Spleen (tissue), 11 donors: ENCODE data around the gene TLNRD1. TPM values are rescaled to one million over a fixed set of nuclear protein-coding genes. Genes with fewer than 3 reads are reported as not detected.

ENCODE experiments used
- DNase-seq: peaks from one replicate; pipeline ENCODE4 v3.0.0-alpha.2; 2020
- H3K27ac ChIP-seq, 8 donors: fragments of 200-600 bp; sonication (generic) in 7 of 8; 1 replicate in 4 of 8; 2 replicates in 4 of 8; pipeline versions ENCODE4 v1.5.0 to v1.8.0; 2016 to 2021; ENCODE audit warnings: inconsistent platforms in 4 of 8, mild to moderate bottlenecking in 4 of 8, moderate library complexity in 1 of 8
- H3K27me3 ChIP-seq, 7 donors: fragments of 200-600 bp; sonication (generic) in 6 of 7; replicated peaks in 1 of 7; 1 replicate in 4 of 7; 2 replicates in 3 of 7; pipeline versions ENCODE4 v1.5.0 to v1.8.0; 2016 to 2021; ENCODE audit warnings: inconsistent platforms in 3 of 7, mild to moderate bottlenecking in 1 of 7
- H3K36me3 ChIP-seq, 6 donors: fragments of 200-600 bp; sonication (generic) in 5 of 6; 1 replicate in 4 of 6; 2 replicates in 2 of 6; pipeline versions ENCODE4 v1.5.0 to v1.8.0; 2016 to 2021; ENCODE audit warnings: inconsistent platforms in 2 of 6
- H3K4me1 ChIP-seq, 6 donors: fragments of 200-600 bp; sonication (generic) in 5 of 6; 1 replicate in 3 of 6; 2 replicates in 3 of 6; pipeline versions ENCODE4 v1.5.0 to v1.8.0; 2016 to 2021; ENCODE audit warnings: inconsistent platforms in 3 of 6
- H3K4me3 ChIP-seq, 8 donors: fragments of 200-600 bp; sonication (generic) in 7 of 8; 1 replicate in 4 of 8; 2 replicates in 4 of 8; pipeline versions ENCODE4 v1.5.0 to v1.8.0; 2016 to 2021; ENCODE audit warnings: inconsistent platforms in 4 of 8, mild to moderate bottlenecking in 4 of 8, moderate library complexity in 2 of 8
- H3K9me3 ChIP-seq, 8 donors: fragments of 200-600 bp; sonication (generic) in 7 of 8; 1 replicate in 4 of 8; 2 replicates in 4 of 8; pipeline versions ENCODE4 v1.5.0 to v1.8.0; 2016 to 2021; ENCODE audit warnings: inconsistent platforms in 4 of 8
- CTCF ChIP-seq, 11 experiments: fragments of 200-600 bp in 7 of 11; fragments of 450-650 bp in 4 of 11; sonication (generic) in 4 of 11; IDR thresholded peaks in 8 of 11; conservative IDR thresholded peaks in 3 of 11; 1 replicate in 7 of 11; 2 replicates in 4 of 11; pipeline versions ENCODE4 v1.4.0 to v1.8.0; 2016 to 2021; ENCODE audit warnings: antibody characterized with exemption in 11 of 11, inconsistent platforms in 4 of 11, mild to moderate bottlenecking in 1 of 11
- POLR2A ChIP-seq, 3 donors: fragments of 450-650 bp; IDR thresholded peaks; one replicate each; pipeline ENCODE4 v1.5.1; 2017; ENCODE audit warnings: antibody characterized with exemption in 3 of 3, mild to moderate bottlenecking in 1 of 3
- POLR2AphosphoS5 ChIP-seq, 3 donors: sonication (generic); formaldehyde crosslinking; IDR thresholded peaks; one replicate each; pipeline ENCODE4 v1.5.1; 2017; ENCODE audit warnings: antibody characterized with exemption in 3 of 3
- WGBS, 5 donors: extraction: QIAGEN DNeasy Blood & Tissue Kit in 3 of 5; methylation state at CpG; one replicate each; pipeline versions ENCODE4 v1.1.5 to v1.1.7; 2013 to 2018; 5-methylcytosine and 5-hydroxymethylcytosine counted together
- intact Hi-C: fragments of 100-400 bp; cut with DNase I; formaldehyde crosslinking; loops from one replicate; pipeline ENCODE4 v1.15.0; 2023; ENCODE audit warnings: low total_unique reads
- polyA plus RNA-seq, 3 donors: library from polyadenylated mRNA; stranded (reverse); fragments of 200-250 nt; gene quantifications; one replicate each; pipeline ENCODE4 v1.2.1, GENCODE V29; 2013
- total RNA-seq, 7 donors: library from RNA; depleted of rRNA in 3 of 7; stranded (reverse); fragments of >200 nt in 3 of 7; fragmentation: NEBNext Ultra II Directional in 4 of 7; extraction: Animal tissue kit (Norgen Biotek cat#: 25700) in 4 of 7; gene quantifications; one replicate each; pipeline versions ENCODE4 v1.1.0 to v1.2.1, GENCODE V29; 2016 to 2021
- donor health status: healthy with polysubstance abuse.
- donor health status: DM: no; HTN: no; CAD: no; lungs with moderate emphysema.
- donor health status: DM: no; HTN: no; CAD: no.
- donor health status: Bipolar disorder and iron deficiency.
- donor health status: healthy.
- donor health status: DM: no; HTN: no; CAD: no.
- donor health status: DM: yes; HTN: yes; CAD: no.

Gene TLNRD1
- total and polyA plus RNA-seq, 10 donors = 6.2 to 53.3 (median 30.7) TPM

- Histone ChIP-seq H3K4me1 (peaks cover 0 to 23% (median 12%) of the 10 kb centered on the region in 6 donors), H3K9me3 (no peaks in the 10 kb centered on the region), H3K27me3 (no peaks in the 10 kb centered on the region), H3K4me3 (no peak overlapping the region), H3K27ac (no peak overlapping the region), H3K36me3 (peaks cover 0 to 73% (median 14%) of the 10 kb centered on the region in 6 donors)
- TF ChIP-seq POLR2AphosphoS5 (IDR thresholded peaks at IDR 0.05) (no peak), CTCF (IDR thresholded peaks at IDR 0.05 in 8 of 11, conservative IDR thresholded peaks at IDR 0.05 in 3 of 11) (no peak), POLR2A (IDR thresholded peaks at IDR 0.05) (no peak)
- 83 to 87% (median 86%) methylated on average over 2 of the region's 2 CpGs for WGBS, 5 donors
- intact Hi-C loops = no loop called here
- no peak for DNase-seq
Observed at GRCh38 chr15:80971143-80971542, 29.6 kb upstream of the TLNRD1 start.

GRCh38 chr15:80972276-80972675 is 28.4 kb upstream of the TLNRD1 start:
- H3K27me3 ChIP-seq = no peaks in the 10 kb centered on the region
- TF ChIP-seq POLR2A (IDR thresholded peaks at IDR 0.05) (no peak), POLR2AphosphoS5 (IDR thresholded peaks at IDR 0.05) (no peak), CTCF (IDR thresholded peaks at IDR 0.05 in 8 of 11, conservative IDR thresholded peaks at IDR 0.05 in 3 of 11) (no peak)
- H3K36me3 ChIP-seq = peaks cover 0 to 73% (median 14%) of the 10 kb centered on the region in 6 donors
- intact Hi-C loops = no loop called here
- H3K4me1 ChIP-seq = peaks cover 0 to 30% (median 14%) of the 10 kb centered on the region in 6 donors
- H3K27ac ChIP-seq = no peak overlapping the region
- no peaks in the 10 kb centered on the region for H3K9me3 ChIP-seq
- WGBS, 5 donors = 92 to 100% (median 97%) methylated on average over 3 of the region's 3 CpGs
- no peak for DNase-seq
- no peak overlapping the region for H3K4me3 ChIP-seq

GRCh38 chr15:80974914-80975313 is 25.8 kb upstream of the TLNRD1 start:
- no peak for DNase-seq
- TF ChIP-seq POLR2AphosphoS5 (IDR thresholded peaks at IDR 0.05) (no peak), POLR2A (IDR thresholded peaks at IDR 0.05) (no peak), CTCF (IDR thresholded peaks at IDR 0.05 in 8 of 11, conservative IDR thresholded peaks at IDR 0.05 in 3 of 11) (no peak)
- WGBS, 5 donors = 94 to 97% (median 94%) methylated on average over 4 of the region's 4 CpGs
- Histone ChIP-seq H3K4me1 (peaks cover 0 to 35% (median 19%) of the 10 kb centered on the region in 6 donors), H3K4me3 (no peak overlapping the region), H3K36me3 (peaks cover 3 to 73% (median 20%) of the 10 kb centered on the region in 6 donors), H3K27me3 (no peaks in the 10 kb centered on the region), H3K9me3 (no peaks in the 10 kb centered on the region), H3K27ac (no peak overlapping the region)
- intact Hi-C loops = no loop called here

- TF ChIP-seq CTCF (IDR thresholded peaks at IDR 0.05 in 8 of 11, conservative IDR thresholded peaks at IDR 0.05 in 3 of 11) = no peak
- TF ChIP-seq POLR2AphosphoS5 (IDR thresholded peaks at IDR 0.05) = no peak
- TF ChIP-seq POLR2A (IDR thresholded peaks at IDR 0.05) = no peak
- DNase-seq = no peak
- intact Hi-C loops = no loop called here
- Histone ChIP-seq H3K4me3 (no peak overlapping the region), H3K36me3 (peaks cover 4 to 91% (median 36%) of the 10 kb centered on the region in 6 donors), H3K4me1 (peaks cover 0 to 35% (median 18%) of the 10 kb centered on the region in 6 donors), H3K9me3 (no peaks in the 10 kb centered on the region), H3K27me3 (no peaks in the 10 kb centered on the region), H3K27ac (no peak overlapping the region)
- 92 to 96% (median 95%) methylated on average over 4 of the region's 4 CpGs for WGBS, 5 donors
Observed at GRCh38 chr15:80976851-80977250, 23.9 kb upstream of the TLNRD1 start.
